ENCODE data around the gene MARCOL. TPM values are rescaled to one million over a fixed set of nuclear protein-coding genes. Genes with fewer than 3 reads are reported as not detected.
"Not testable (repeated sequence)": the region's sequence is repeated elsewhere in the genome, so short reads cannot be mapped to it uniquely, and the experiment has no call there.

The MARCOL gene
- polyA plus RNA-seq, 4 donors, result 0.09 TPM; not detected in 3

GRCh38 chr5:148237785-148238417, 424 bp upstream of the MARCOL start:
- Histone ChIP-seq H3K4me1 (ENCODE audit: control insufficient read depth in 3 of 3, insufficient read depth in 2 of 3, low read depth in 1 of 3, low read length in 2 of 3) (no peaks in the 10 kb centered on the region), H3K9me3 (ENCODE audit: control insufficient read depth in 2 of 2, insufficient read depth in 1 of 2, low read depth in 1 of 2, low read length in 1 of 2) (no peaks in the 10 kb centered on the region), H3K27ac (ENCODE audit: low read depth in 1 of 3, low read length in 2 of 3) (no peak overlapping the region), H3K27me3 (ENCODE audit: control insufficient read depth in 3 of 3, insufficient read depth in 3 of 3, low read length in 3 of 3) (peaks cover 0 to 2% (median 0%) of the 10 kb centered on the region in 3 donors), H3K36me3 (ENCODE audit: control insufficient read depth in 3 of 3, insufficient read depth in 2 of 3, low read depth in 1 of 3, low read length in 3 of 3) (no peaks in the 10 kb centered on the region), H3K4me3 (ENCODE audit: low read depth in 1 of 3, low read length in 3 of 3) (no peak overlapping the region)
- FAIRE-seq (no peak), DNase-seq (peak in 1 of 2 donors; percentile 44)
- WGBS, 3 donors, result 12 to 47% (median 28%) methylated on average over 4 of the region's 4 CpGs

GRCh38 chr5:148248894-148249293, 10.6 kb downstream of the MARCOL start:
- Histone ChIP-seq H3K36me3 (ENCODE audit: control insufficient read depth in 3 of 3, insufficient read depth in 2 of 3, low read depth in 1 of 3, low read length in 3 of 3) (no peaks in the 10 kb centered on the region), H3K27me3 (ENCODE audit: control insufficient read depth in 3 of 3, insufficient read depth in 3 of 3, low read length in 3 of 3) (no peaks in the 10 kb centered on the region), H3K9me3 (ENCODE audit: control insufficient read depth in 2 of 2, insufficient read depth in 1 of 2, low read depth in 1 of 2, low read length in 1 of 2) (no peaks in the 10 kb centered on the region), H3K4me3 (ENCODE audit: low read depth in 1 of 3, low read length in 3 of 3) (no peak overlapping the region), H3K4me1 (ENCODE audit: control insufficient read depth in 3 of 3, insufficient read depth in 2 of 3, low read depth in 1 of 3, low read length in 2 of 3) (no peaks in the 10 kb centered on the region), H3K27ac (ENCODE audit: low read depth in 1 of 3, low read length in 2 of 3) (no peak overlapping the region)
- DNase-seq (no peak), FAIRE-seq (no peak)
- WGBS, 3 donors, result 78 to 89% (median 84%) methylated on average over 2 of the region's 2 CpGs

- H3K9me3 ChIP-seq (ENCODE audit: control insufficient read depth in 2 of 2, insufficient read depth in 1 of 2, low read depth in 1 of 2, low read length in 1 of 2), result peaks cover 0 to 8% of the 10 kb centered on the region in 2 donors
- H3K27me3 ChIP-seq (ENCODE audit: control insufficient read depth in 3 of 3, insufficient read depth in 3 of 3, low read length in 3 of 3), result no peaks in the 10 kb centered on the region
- H3K4me1 ChIP-seq (ENCODE audit: control insufficient read depth in 3 of 3, insufficient read depth in 2 of 3, low read depth in 1 of 3, low read length in 2 of 3), result no peaks in the 10 kb centered on the region
- H3K36me3 ChIP-seq (ENCODE audit: control insufficient read depth in 3 of 3, insufficient read depth in 2 of 3, low read depth in 1 of 3, low read length in 3 of 3), result no peaks in the 10 kb centered on the region
- FAIRE-seq (no peak), DNase-seq (no peak)
- H3K4me3 ChIP-seq (ENCODE audit: low read depth in 1 of 3, low read length in 3 of 3), result no peak overlapping the region
- H3K27ac ChIP-seq (ENCODE audit: low read depth in 1 of 3, low read length in 2 of 3), result no peak overlapping the region
These were observed 17.1 kb downstream of the MARCOL start for GRCh38 chr5:148255456-148255855.

- H3K27me3 ChIP-seq (ENCODE audit: control insufficient read depth in 3 of 3, insufficient read depth in 3 of 3, low read length in 3 of 3), result no peaks in the 10 kb centered on the region
- no peaks in the 10 kb centered on the region for H3K36me3 ChIP-seq (ENCODE audit: control insufficient read depth in 3 of 3, insufficient read depth in 2 of 3, low read depth in 1 of 3, low read length in 3 of 3)
- 64 to 71% (median 67%) methylated on average over 2 of the region's 2 CpGs for WGBS, 3 donors
- H3K4me1 ChIP-seq (ENCODE audit: control insufficient read depth in 3 of 3, insufficient read depth in 2 of 3, low read depth in 1 of 3, low read length in 2 of 3), result no peaks in the 10 kb centered on the region
- peaks cover 0 to 8% of the 10 kb centered on the region in 2 donors for H3K9me3 ChIP-seq (ENCODE audit: control insufficient read depth in 2 of 2, insufficient read depth in 1 of 2, low read depth in 1 of 2, low read length in 1 of 2)
- no peak overlapping the region for H3K4me3 ChIP-seq (ENCODE audit: low read depth in 1 of 3, low read length in 3 of 3)
- H3K27ac ChIP-seq (ENCODE audit: low read depth in 1 of 3, low read length in 2 of 3), result no peak overlapping the region
- FAIRE-seq (no peak), DNase-seq (no peak)
These were observed 21.0 kb downstream of the MARCOL start for GRCh38 chr5:148259288-148259687.

GRCh38 chr5:148261221-148261620, 22.9 kb downstream of the MARCOL start:
- no peaks in the 10 kb centered on the region for H3K4me1 ChIP-seq (ENCODE audit: control insufficient read depth in 3 of 3, insufficient read depth in 2 of 3, low read depth in 1 of 3, low read length in 2 of 3)
- H3K4me3 ChIP-seq (ENCODE audit: low read depth in 1 of 3, low read length in 3 of 3), result no peak overlapping the region
- no peaks in the 10 kb centered on the region for H3K36me3 ChIP-seq (ENCODE audit: control insufficient read depth in 3 of 3, insufficient read depth in 2 of 3, low read depth in 1 of 3, low read length in 3 of 3)
- H3K27me3 ChIP-seq (ENCODE audit: control insufficient read depth in 3 of 3, insufficient read depth in 3 of 3, low read length in 3 of 3), result no peaks in the 10 kb centered on the region
- H3K9me3 ChIP-seq (ENCODE audit: control insufficient read depth in 2 of 2, insufficient read depth in 1 of 2, low read depth in 1 of 2, low read length in 1 of 2), result peaks cover 0 to 8% of the 10 kb centered on the region in 2 donors
- FAIRE-seq (no peak), DNase-seq (no peak)
- no peak overlapping the region for H3K27ac ChIP-seq (ENCODE audit: low read depth in 1 of 3, low read length in 2 of 3)

- FAIRE-seq (no peak), DNase-seq (peak in 1 of 2 donors; percentile 8)
- no peak overlapping the region for H3K27ac ChIP-seq (ENCODE audit: low read depth in 1 of 3, low read length in 2 of 3)
- 15 to 58% (median 28%) methylated on average over 3 of the region's 3 CpGs for WGBS, 3 donors
- H3K9me3 ChIP-seq (ENCODE audit: control insufficient read depth in 2 of 2, insufficient read depth in 1 of 2, low read depth in 1 of 2, low read length in 1 of 2), result no peaks in the 10 kb centered on the region
- H3K4me1 ChIP-seq (ENCODE audit: control insufficient read depth in 3 of 3, insufficient read depth in 2 of 3, low read depth in 1 of 3, low read length in 2 of 3), result no peaks in the 10 kb centered on the region
- no peaks in the 10 kb centered on the region for H3K36me3 ChIP-seq (ENCODE audit: control insufficient read depth in 3 of 3, insufficient read depth in 2 of 3, low read depth in 1 of 3, low read length in 3 of 3)
- H3K27me3 ChIP-seq (ENCODE audit: control insufficient read depth in 3 of 3, insufficient read depth in 3 of 3, low read length in 3 of 3), result no peaks in the 10 kb centered on the region
- H3K4me3 ChIP-seq (ENCODE audit: low read depth in 1 of 3, low read length in 3 of 3), result no peak overlapping the region
These were observed 29.6 kb downstream of the MARCOL start for GRCh38 chr5:148267962-148268361.

- Histone ChIP-seq H3K36me3 (ENCODE audit: control insufficient read depth in 3 of 3, insufficient read depth in 2 of 3, low read depth in 1 of 3, low read length in 3 of 3) (no peaks in the 10 kb centered on the region), H3K4me1 (ENCODE audit: control insufficient read depth in 3 of 3, insufficient read depth in 2 of 3, low read depth in 1 of 3, low read length in 2 of 3) (no peaks in the 10 kb centered on the region), H3K27me3 (ENCODE audit: control insufficient read depth in 3 of 3, insufficient read depth in 3 of 3, low read length in 3 of 3) (no peaks in the 10 kb centered on the region), H3K27ac (ENCODE audit: low read depth in 1 of 3, low read length in 2 of 3) (no peak within 1 kb of the TSS), H3K9me3 (ENCODE audit: control insufficient read depth in 2 of 2, insufficient read depth in 1 of 2, low read depth in 1 of 2, low read length in 1 of 2) (no peaks in the 10 kb centered on the region), H3K4me3 (ENCODE audit: low read depth in 1 of 3, low read length in 3 of 3) (no peak within 1 kb of the TSS)
- FAIRE-seq, result no peak
- WGBS, 3 donors, result 82 to 83% (median 82%) methylated on average over 4 of the region's 4 CpGs
- no peak for DNase-seq
These were observed 30.2 kb downstream of the MARCOL start, which contains the start of gene SPINK13 for GRCh38 chr5:148268566-148268965. SPINK13 (plus strand) TSS chr5:148268794; CDS start chr5:148270073, 1,279 bp downstream.

GRCh38 chr5:148275129-148275528, 36.8 kb downstream of the MARCOL start:
- not testable (repeated sequence) for FAIRE-seq; H3K9me3 ChIP-seq (ENCODE audit: control insufficient read depth in 2 of 2, insufficient read depth in 1 of 2, low read depth in 1 of 2, low read length in 1 of 2); H3K4me1 ChIP-seq (ENCODE audit: control insufficient read depth in 3 of 3, insufficient read depth in 2 of 3, low read depth in 1 of 3, low read length in 2 of 3); DNase-seq; H3K36me3 ChIP-seq (ENCODE audit: control insufficient read depth in 3 of 3, insufficient read depth in 2 of 3, low read depth in 1 of 3, low read length in 3 of 3); H3K27me3 ChIP-seq (ENCODE audit: control insufficient read depth in 3 of 3, insufficient read depth in 3 of 3, low read length in 3 of 3); H3K27ac ChIP-seq (ENCODE audit: low read depth in 1 of 3, low read length in 2 of 3); H3K4me3 ChIP-seq (ENCODE audit: low read depth in 1 of 3, low read length in 3 of 3)
- 89 to 94% (median 93%) methylated on average over 2 of the region's 2 CpGs for WGBS, 3 donors

GRCh38 chr5:148280893-148281292, 42.6 kb downstream of the MARCOL start:
- H3K4me3 ChIP-seq (ENCODE audit: low read depth in 1 of 3, low read length in 3 of 3); FAIRE-seq; H3K36me3 ChIP-seq (ENCODE audit: control insufficient read depth in 3 of 3, insufficient read depth in 2 of 3, low read depth in 1 of 3, low read length in 3 of 3); H3K27ac ChIP-seq (ENCODE audit: low read depth in 1 of 3, low read length in 2 of 3); DNase-seq; H3K4me1 ChIP-seq (ENCODE audit: control insufficient read depth in 3 of 3, insufficient read depth in 2 of 3, low read depth in 1 of 3, low read length in 2 of 3); H3K9me3 ChIP-seq (ENCODE audit: control insufficient read depth in 2 of 2, insufficient read depth in 1 of 2, low read depth in 1 of 2, low read length in 1 of 2); H3K27me3 ChIP-seq (ENCODE audit: control insufficient read depth in 3 of 3, insufficient read depth in 3 of 3, low read length in 3 of 3): not testable (repeated sequence)
- WGBS, 3 donors, result 10 to 39% (median 21%) methylated on average over 5 of the region's 5 CpGs

Data from small intestine (tissue), 7 donors.